Measurements from ENCODE around the gene FGFR2. TPM values are rescaled to one million over a fixed set of nuclear protein-coding genes. Genes with fewer than 3 reads are reported as not detected.

The FGFR2 gene
- total and polyA plus RNA-seq, 2 of the 4 experiments (the other 2 are of a cell fraction) = not detected

GRCh38 chr10:121457729-121458128 lies 140.5 kb downstream of the FGFR2 start:
- intact Hi-C loops (cut with micrococcal nuclease) = no loop called here
- CTCF ChIA-PET = no interaction called here
- H3K18ac ChIP-seq (ENCODE audit: low read depth, low read length) = no peak overlapping the region

More at GRCh38 chr10:121457729-121458128, 140.5 kb downstream of the FGFR2 start:
- Histone ChIP-seq H3K27ac (ENCODE audit: insufficient read depth, low read length) (no peak overlapping the region), H2BK120ac (ENCODE audit: low read depth, low read length) (no peak overlapping the region), H4K5ac (ENCODE audit: low read depth, low read length) (no peak overlapping the region), H2BK15ac (ENCODE audit: low read depth, low read length) (no peak overlapping the region), H2BK5ac (ENCODE audit: low read depth, low read length, poor library complexity, severe bottlenecking) (no peak overlapping the region), H3K9ac (ENCODE audit: low read depth, low read length) (no peak overlapping the region), H2AFZ (replicated peaks; ENCODE audit: low read length, poor library complexity) (no peak overlapping the region), H4K8ac (ENCODE audit: low read depth in 2 of 2, low read length in 2 of 2) (no peak overlapping the region), H2AK9ac (replicated peaks; ENCODE audit: low read depth, low read length, poor library complexity) (no peak overlapping the region), H3K56ac (ENCODE audit: extremely low read depth, insufficient read depth, low read length) (no peak overlapping the region), H4K20me1 (ENCODE audit: insufficient read depth, low read length) (no peaks in the 10 kb centered on the region), H3K36me3 (ENCODE audit: control insufficient read depth, insufficient read depth, low read length) (no peaks in the 10 kb centered on the region), H3K23ac (ENCODE audit: low read depth, low read length) (no peak overlapping the region), H4K91ac (ENCODE audit: insufficient read depth, low read depth, low read length) (no peak overlapping the region), H3K4me1 (ENCODE audit: control insufficient read depth, insufficient read depth, low read length) (no peaks in the 10 kb centered on the region), H3K4me3 (ENCODE audit: insufficient read depth, low read depth, low read length) (no peak overlapping the region), H3K79me1 (ENCODE audit: low read depth in 1 of 2, low read length in 2 of 2) (no peaks in the 10 kb centered on the region), H3K14ac (replicated peaks; ENCODE audit: low read depth, low read length) (no peak overlapping the region), H3K9me1 (ENCODE audit: insufficient read depth, low read length) (no peaks in the 10 kb centered on the region), H2BK20ac (ENCODE audit: low read depth, low read length) (no peak overlapping the region), H3K4ac (ENCODE audit: low read depth, low read length) (no peak overlapping the region), H2AK5ac (ENCODE audit: low read depth, low read length) (no peak overlapping the region), H3K9me3 (ENCODE audit: control insufficient read depth, insufficient read depth, low read length) (peaks cover 39% of the 10 kb centered on the region), H3K4me2 (ENCODE audit: low read depth, low read length) (no peak overlapping the region), H3K27me3 (ENCODE audit: control insufficient read depth, insufficient read depth, low read length) (no peaks in the 10 kb centered on the region)
- WGBS, 2 experiments (ENCODE audit: extremely low coverage in 2 of 2, insufficient read length in 1 of 2) = no CpG with 5 or more reads among the region's 3 CpGs
- POLR2A ChIA-PET (ENCODE audit: unreplicated experiment) = no interaction called here
- TF ChIP-seq CTCF (conservative IDR thresholded peaks at IDR 0.05; ENCODE audit: low read depth, low read length) (no peak), MAZ (IDR thresholded peaks at IDR 0.05; ENCODE audit: borderline replicate concordance, low read depth, low read length) (no peak), RAD21 (IDR thresholded peaks at IDR 0.05; ENCODE audit: low read length) (no peak), RFX5 (IDR thresholded peaks at IDR 0.05; ENCODE audit: low read depth, low read length) (no peak), FOS (IDR thresholded peaks at IDR 0.05; ENCODE audit: low read depth, low read length) (no peak), RCOR1 (IDR thresholded peaks at IDR 0.05; ENCODE audit: insufficient replicate concordance, low read length) (no peak), NFE2L2 (IDR thresholded peaks at IDR 0.05; ENCODE audit: low read depth, low read length) (no peak), SMC3 (IDR thresholded peaks at IDR 0.05; ENCODE audit: low read depth, low read length) (no peak), CHD1 (IDR thresholded peaks at IDR 0.05; ENCODE audit: low read depth, low read length) (no peak), CEBPB (IDR thresholded peaks at IDR 0.05; ENCODE audit: low read depth, low read length) (no peak), BHLHE40 (IDR thresholded peaks at IDR 0.05; ENCODE audit: low read depth, low read length) (no peak), ELK1 (IDR thresholded peaks at IDR 0.05; ENCODE audit: borderline replicate concordance, low read depth, low read length) (no peak), MXI1 (IDR thresholded peaks at IDR 0.05; ENCODE audit: borderline replicate concordance, low read depth, low read length) (no peak), POLR2A (IDR thresholded peaks at IDR 0.05; ENCODE audit: low read depth, low read length) (no peak), USF2 (IDR thresholded peaks at IDR 0.05; ENCODE audit: low read depth, low read length) (no peak), MAFK (IDR thresholded peaks at IDR 0.05; ENCODE audit: low read depth, low read length) (no peak)
- no peak for ATAC-seq (ENCODE audit: low read depth)
- in situ Hi-C loops (cut with MboI; ENCODE audit: low sequenced_read_pairs) (no loop called here), dilution Hi-C loops (cut with HindIII; ENCODE audit: low sequenced_read_pairs, unreplicated experiment) (no loop called here)
- no TSS peak for BruUV-seq (replicated peaks)
- no peak for DNase-seq

Data from IMR-90 (cell line).